Kidney capillary endothelial cell (primary cell): Measurements from ENCODE around the gene OAT.

Experiments used
- DNase-seq: peaks from one replicate; pipeline ENCODE4 v3.0.0-alpha.2; 2018; ENCODE audit warnings: low spot score

Gene OAT

GRCh38 chr10:124403548-124403947 is 15.2 kb downstream of the OAT start:
- peak; percentile 73 for DNase-seq

GRCh38 chr10:124402273-124402672 is 16.4 kb downstream of the OAT start:
- DNase-seq: no peak

- no peak for DNase-seq
Measured at GRCh38 chr10:124401633-124402032, 17.1 kb downstream of the OAT start.

- DNase-seq: no peak
Measured at GRCh38 chr10:124394583-124394982, 24.1 kb downstream of the OAT start.

- no peak for DNase-seq
Measured at GRCh38 chr10:124392626-124393342, 25.9 kb downstream of the OAT start.

- DNase-seq: no peak
Measured at GRCh38 chr10:124390471-124391187, 28.1 kb downstream of the OAT start.

- no peak for DNase-seq
Measured at GRCh38 chr10:124389613-124390361, 28.9 kb downstream of the OAT start.

- peak; percentile 86 for DNase-seq
Measured at GRCh38 chr10:124388823-124389612, 29.7 kb downstream of the OAT start.

- DNase-seq: no peak
Measured at GRCh38 chr10:124388476-124388822, 30.3 kb downstream of the OAT start.

GRCh38 chr10:124387078-124387874 is 31.4 kb downstream of the OAT start:
- no peak for DNase-seq

GRCh38 chr10:124386186-124387077 is 32.3 kb downstream of the OAT start:
- no peak for DNase-seq

GRCh38 chr10:124385627-124386185 is 33.0 kb downstream of the OAT start:
- no peak for DNase-seq

GRCh38 chr10:124384591-124385190 is 34.0 kb downstream of the OAT start:
- no peak for DNase-seq

GRCh38 chr10:124384172-124384571 is 34.6 kb downstream of the OAT start:
- DNase-seq: no peak

- DNase-seq: no peak
Measured at GRCh38 chr10:124383496-124383895, 35.2 kb downstream of the OAT start.

GRCh38 chr10:124381011-124381611 is 37.6 kb downstream of the OAT start:
- no peak for DNase-seq

- DNase-seq: no peak
Measured at GRCh38 chr10:124380256-124380995, 38.3 kb downstream of the OAT start.

- DNase-seq: no peak
Measured at GRCh38 chr10:124379609-124380193, 39.0 kb downstream of the OAT start.
